Measurements from ENCODE around the gene GPR39.

DNA sequence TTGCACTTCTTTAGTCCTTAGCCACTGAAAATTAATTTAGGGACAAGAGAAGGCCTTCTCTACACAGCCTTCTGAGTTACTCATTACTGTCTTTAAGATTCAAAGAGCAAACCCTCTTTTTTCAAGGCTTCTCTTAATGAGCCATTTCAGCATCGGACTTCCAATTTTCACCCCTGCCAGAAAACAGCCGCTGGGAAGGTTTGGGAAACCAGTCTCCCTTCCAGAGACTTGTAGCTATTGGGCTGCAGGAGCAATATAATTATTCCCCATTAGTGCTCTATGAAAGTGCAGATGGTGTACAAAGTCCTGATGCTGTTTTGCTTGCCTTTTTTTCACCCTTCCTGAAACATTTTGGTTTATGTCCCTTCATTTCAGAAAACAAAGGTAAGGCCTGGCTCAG lies 79.3 kb downstream of the GPR39 start:
- no peak for TF ChIP-seq POLR2AphosphoS5 (IDR thresholded peaks at IDR 0.05)
- no peak for TF ChIP-seq POLR2A (IDR thresholded peaks at IDR 0.05)
